GM19351 (cell line): Measurements from ENCODE around the gene GPR143.
"Not testable (repeated sequence)": the region's sequence is repeated elsewhere in the genome, so short reads cannot be mapped to it uniquely, and the experiment has no call there.

Source experiments
- ATAC-seq: cut with Tn5 transposase; IDR thresholded peaks from one replicate; pipeline ENCODE4 v1.9.1; 2021; ENCODE audit warnings: mild to moderate bottlenecking, moderate library complexity; ENCODE audit not compliant: unreplicated experiment

Gene GPR143

DNA sequence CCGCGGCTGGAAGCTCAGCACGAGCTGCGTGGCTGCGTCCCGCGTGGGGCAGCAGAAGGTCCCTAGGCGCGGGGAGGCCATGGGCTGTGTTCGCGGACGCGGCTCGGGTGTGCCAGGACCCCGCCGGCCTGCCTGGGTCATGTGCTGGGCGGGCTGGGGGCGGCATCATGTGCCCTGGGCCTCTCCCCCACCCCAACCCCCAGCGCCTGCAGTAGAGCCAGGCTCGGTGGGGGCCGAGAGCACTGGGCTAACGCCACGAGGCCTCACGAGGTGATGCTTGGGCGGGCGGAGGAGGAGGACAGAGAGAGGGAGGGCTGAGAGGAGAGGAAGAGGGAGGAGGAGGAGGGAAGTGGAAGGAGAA lies at the start of gene GPR143:
Gene GPR143, minus strand, starts transcription at position 111 of the 361 bp plus-strand sequence. Its CDS starts 30 bp downstream, at position 81.
- no peak for ATAC-seq

DNA sequence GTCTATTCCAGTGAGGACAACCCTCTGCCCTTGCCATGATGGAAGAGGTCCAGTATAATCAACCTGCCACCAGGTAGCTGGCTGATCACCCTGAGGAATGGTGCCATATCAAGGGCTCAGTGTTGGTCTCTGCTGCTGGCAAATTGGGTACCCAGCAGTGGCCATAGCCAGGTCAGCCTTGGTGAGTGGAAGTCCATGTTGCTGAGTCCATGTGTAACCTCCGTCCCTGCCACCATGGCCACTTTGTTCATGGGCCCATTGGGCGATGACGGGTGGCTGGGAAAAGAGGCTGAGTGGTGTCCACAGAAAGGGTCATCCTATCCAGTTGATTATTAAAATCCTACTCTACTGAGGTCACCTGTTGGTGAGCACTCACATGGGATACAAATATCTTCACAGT lies 45.4 kb upstream of the GPR143 start:
- ATAC-seq, result not testable (repeated sequence)

DNA sequence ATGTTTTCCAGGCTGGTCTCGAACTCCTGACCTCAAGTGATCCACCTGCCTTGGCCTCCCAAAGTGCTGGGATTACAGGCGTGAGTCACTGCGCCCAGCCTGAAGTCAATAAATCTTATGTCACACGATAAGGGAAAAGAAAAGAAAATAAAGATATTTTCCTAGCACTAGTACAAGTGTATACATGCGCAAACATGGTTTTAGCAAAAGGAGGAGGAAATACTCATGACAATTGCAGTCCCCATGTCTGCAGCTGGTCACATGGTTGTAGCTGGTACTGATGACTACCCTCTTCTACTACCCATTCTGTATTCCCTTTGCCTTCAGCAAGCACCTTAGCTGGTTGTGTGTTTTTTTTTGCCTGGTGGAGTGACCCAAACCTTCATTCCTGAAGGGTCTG lies 44.2 kb upstream of the GPR143 start:
- ATAC-seq, result not testable (repeated sequence)

DNA sequence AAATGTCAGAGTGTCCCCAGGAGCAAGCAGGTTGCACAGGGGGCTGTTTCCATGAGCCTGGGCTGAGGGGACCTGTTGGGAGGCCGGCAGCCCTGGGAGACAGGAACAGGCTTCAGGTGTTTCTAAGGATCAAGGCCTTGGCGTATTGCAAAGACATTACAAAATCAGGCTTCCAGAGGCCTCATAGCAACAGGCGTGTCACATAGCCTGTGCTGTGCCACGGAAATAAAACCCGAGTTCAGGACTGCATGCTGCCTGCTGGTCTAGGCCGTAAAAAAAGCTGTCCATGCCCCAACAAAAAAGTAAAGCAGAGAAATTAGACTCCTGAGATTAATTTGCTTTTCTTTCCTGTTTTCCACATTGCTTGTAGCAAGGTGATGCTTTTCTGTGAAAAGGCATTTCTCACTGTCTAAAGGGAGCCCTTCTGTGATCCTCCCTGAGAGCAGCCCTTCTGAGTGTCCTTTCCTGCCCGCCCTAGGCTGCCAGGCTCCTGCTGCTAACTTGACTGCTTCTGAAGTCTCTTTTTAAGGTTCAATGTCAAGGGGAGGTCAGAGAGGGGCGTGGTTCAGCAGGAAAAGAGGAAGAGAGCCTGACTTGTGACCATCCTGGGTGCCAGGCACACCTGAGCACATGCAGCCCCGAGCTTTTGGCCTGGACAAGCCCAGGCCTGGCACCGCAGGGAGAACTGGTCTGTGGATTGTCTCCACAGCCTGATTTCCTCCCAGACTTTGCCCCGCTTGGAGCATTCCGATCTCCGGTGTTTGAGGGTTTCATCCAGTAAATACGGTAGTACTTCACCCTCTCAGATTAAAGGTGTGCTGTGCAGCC lies 41.9 kb upstream of the GPR143 start:
- ATAC-seq, result no peak

DNA sequence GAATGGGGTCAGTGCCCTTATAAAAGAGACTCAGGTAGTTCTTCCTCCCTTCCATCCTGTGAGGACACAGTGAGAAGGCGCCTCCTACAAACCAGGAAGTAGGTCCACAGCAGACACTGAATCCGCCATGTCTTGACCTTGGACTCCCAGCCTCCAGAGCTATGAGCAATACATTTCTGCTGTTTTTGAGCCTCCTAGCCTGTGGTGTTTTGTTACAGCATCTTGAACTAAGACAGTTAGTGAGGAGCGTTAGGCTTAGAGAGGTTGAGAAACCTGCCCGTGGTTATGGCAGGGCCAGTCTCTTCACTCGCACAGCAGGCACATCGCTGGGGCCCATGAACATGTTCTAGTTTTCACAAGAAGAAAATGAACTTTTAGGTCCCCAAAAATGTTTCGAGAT lies 40.3 kb upstream of the GPR143 start:
- ATAC-seq, result no peak

GRCh38 chrX:9804444-9804843 lies 38.8 kb upstream of the GPR143 start:
- no peak for ATAC-seq

DNA sequence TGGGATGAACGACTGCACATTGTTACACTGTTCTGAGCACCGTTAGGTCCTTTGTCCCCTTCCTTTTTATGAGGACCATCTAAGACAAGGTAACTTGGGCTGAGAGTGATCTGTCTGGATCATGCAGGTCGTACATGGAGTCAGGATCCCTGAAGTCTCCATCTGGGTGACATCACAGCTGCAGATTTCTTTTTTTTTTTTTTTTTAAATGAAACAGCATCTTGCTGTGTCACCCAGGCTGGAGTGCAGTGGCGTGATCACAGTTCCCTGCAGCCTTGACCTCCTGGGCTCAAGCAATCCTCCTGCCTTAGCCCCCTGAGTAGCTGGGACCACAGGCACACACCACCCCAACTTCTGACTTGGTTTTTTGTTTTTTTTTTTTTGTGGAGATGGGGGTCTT lies 37.1 kb upstream of the GPR143 start:
- ATAC-seq, result no peak

- no peak for ATAC-seq
Observed at GRCh38 chrX:9797384-9798360, 32.0 kb upstream of the GPR143 start.

- ATAC-seq, result no peak
Observed at GRCh38 chrX:9794495-9794894, 28.8 kb upstream of the GPR143 start.

- no peak for ATAC-seq
Observed at GRCh38 chrX:9790866-9791265, 25.2 kb upstream of the GPR143 start.

DNA sequence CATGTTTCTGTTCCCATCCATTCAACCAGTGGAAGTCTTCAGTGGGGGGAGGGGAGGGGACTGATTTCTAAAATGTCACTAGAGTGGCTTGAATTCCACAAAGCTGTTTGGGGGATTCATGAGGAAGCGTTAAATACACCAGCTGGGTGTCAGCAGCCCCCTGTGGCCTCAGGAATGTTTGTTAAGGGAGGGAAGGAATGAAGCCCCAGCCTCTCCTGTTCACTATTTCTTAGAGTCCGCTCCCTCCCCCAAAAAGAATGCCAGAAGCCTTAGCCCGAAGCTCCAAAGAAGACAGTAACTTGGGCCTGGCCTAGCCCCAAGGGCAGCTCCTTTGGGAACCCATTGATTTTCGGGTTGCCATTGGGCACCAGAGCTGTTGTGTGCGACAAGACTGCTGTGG lies 23.9 kb upstream of the GPR143 start:
- no peak for ATAC-seq

GRCh38 chrX:9788911-9789310 lies 23.3 kb upstream of the GPR143 start:
- ATAC-seq, result no peak

DNA sequence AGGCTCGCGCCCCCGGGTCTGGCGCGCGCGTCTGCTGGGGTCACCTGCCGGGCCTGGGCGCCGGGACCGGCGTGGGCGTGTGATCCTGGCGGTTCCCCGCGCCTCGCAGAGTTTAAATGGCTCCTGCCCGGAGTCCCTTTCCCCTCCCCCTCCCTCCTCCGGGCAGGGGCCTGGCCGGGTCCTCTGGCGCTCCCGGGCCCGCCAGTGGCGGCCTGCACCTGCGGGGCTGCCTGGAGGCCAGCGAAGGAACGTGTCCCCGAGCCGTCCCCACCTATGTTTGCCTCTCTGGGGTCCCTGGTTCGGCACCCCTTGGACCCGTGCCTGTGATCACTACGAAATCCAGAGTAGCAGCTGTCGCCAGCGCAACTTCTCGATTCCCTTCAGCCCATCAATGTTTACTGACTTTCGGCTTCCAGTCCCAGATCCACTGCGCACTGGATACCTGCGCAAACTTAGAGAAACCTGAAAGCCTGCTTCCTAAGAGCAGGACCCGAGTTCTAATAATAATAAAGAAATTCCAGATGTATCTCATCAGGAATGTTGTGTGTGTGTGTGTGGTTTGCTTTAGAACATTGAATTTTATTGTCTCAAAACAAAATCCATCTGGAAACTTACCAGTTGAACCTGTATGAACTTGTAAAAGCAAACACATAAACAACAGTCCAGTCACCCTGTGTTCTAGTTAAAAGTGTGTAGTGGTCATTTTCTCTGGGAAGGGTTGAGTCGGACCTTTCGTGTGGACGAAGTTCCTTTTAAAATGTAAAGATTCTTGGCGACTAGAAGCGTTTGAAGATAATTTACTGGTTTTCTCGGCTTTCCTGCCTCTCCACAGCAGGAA lies 21.4 kb upstream of the GPR143 start:
- ATAC-seq, result no peak

GRCh38 chrX:9785944-9786797 lies 20.5 kb upstream of the GPR143 start, which contains the start of gene SHROOM2:
Gene SHROOM2 (plus strand): TSS chrX:9786429. CDS start chrX:9786546, 117 bp downstream.
- ATAC-seq, result no peak

- no peak for ATAC-seq
Observed at GRCh38 chrX:9785254-9785943, 19.8 kb upstream of the GPR143 start.

DNA sequence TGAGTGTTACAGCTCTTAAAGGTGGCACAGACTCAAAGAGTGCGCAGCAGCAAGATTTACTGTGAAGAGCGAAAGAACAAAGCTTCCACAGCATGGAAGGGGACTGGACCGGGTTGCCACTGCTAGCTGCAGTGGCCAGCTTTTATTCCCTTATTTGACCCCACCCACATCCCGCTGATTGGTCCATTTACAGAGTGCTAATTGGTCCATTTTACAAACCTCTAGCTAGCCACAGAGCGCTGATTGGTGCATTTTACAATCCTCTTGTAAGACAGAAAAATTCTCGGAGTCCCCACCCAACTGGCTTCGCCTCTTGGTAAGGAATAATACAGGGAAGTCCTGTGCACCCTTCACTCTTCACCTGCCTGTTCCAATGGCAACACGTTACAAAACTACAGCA lies 18.7 kb upstream of the GPR143 start:
- ATAC-seq, result no peak

GRCh38 chrX:9781941-9782340 lies 16.3 kb upstream of the GPR143 start:
- no peak for ATAC-seq

GRCh38 chrX:9775930-9776329 lies 10.3 kb upstream of the GPR143 start:
- peak; percentile 47 for ATAC-seq

GRCh38 chrX:9772943-9773342 lies 7.3 kb upstream of the GPR143 start:
- no peak for ATAC-seq
